ENCODE data around the gene OSBPL9.
"Not testable (repeated sequence)": the region's sequence is repeated elsewhere in the genome, so short reads cannot be mapped to it uniquely, and the experiment has no call there.

DNA sequence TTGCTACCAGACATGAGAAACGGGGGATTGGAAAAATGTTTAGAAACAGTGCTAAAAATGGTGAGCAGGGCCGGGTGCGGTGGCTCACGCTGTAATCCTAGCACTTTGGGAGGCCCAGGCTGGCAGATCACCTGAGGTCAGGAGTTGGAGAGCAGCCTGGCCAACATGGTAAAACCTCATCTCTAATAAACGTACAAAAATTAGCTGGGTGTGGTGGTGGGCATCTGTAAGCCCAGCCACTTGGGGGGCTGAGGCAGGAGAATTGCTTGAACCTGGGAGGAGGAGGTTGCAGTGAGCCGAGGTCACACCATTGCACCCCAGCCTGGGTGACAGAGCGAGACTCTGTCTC is 116.5 kb downstream of the OSBPL9 start:
- not testable (repeated sequence) for TF ChIP-seq CTCF (IDR thresholded peaks at IDR 0.05; ENCODE audit: insufficient read depth, low read length); POLR2AphosphoS5 (IDR thresholded peaks at IDR 0.05; ENCODE audit: low read depth); SPI1 (IDR thresholded peaks at IDR 0.05; ENCODE audit: borderline replicate concordance, low read depth); GABPA (IDR thresholded peaks at IDR 0.05; ENCODE audit: low read depth)
- TF ChIP-seq REST (IDR thresholded peaks at IDR 0.05; ENCODE audit: insufficient replicate concordance, low read depth): peak; percentile 41
